HG03469 (cell line): ENCODE results near the gene TWSG1.
A peak's percentile ranks its signal among the peaks of the same experiment; 100 is the strongest.

ENCODE experiments used
- ATAC-seq: cut with Tn5 transposase; IDR thresholded peaks from one replicate; pipeline ENCODE4 v1.9.1; 2021; ENCODE audit warnings: mild to moderate bottlenecking, moderate library complexity, moderate number of reproducible peaks; ENCODE audit not compliant: unreplicated experiment

Gene TWSG1

DNA sequence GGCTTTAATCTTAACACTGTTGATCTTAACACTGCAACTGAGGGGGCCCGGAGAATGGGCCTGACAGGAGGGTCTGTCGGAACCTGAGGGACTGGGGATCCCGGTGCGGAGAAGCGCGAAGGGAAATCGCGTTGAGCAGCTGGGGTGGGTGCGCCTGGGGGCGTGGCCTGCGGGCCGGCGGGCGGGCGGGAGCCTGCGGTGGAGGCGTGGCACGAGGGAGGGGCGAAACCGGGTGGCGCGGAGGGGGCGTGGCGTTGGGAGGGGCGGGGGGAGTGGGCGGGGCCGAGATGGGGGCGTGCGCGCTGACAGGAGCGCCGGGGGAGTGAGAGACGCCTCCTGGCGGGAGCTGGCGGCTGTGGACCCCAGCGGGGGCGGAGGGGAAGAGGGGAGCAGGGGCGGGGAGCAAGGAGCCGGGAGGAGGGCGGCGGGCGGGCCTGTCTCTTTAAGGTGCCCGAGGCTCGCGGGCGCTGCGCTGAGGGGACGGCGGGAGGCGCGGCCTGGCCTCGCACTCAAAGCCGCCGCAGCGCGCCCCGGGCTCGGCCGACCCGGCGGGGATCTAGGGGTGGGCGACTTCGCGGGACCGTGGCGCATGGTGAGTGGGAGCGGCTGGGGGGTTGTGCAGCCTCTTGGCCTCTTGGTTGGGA lies at the start of gene TWSG1:
TSS of gene TWSG1 (plus strand) at position 445 of the 644 bp plus-strand sequence. CDS start 2,457 bp downstream, outside the sequence.
- ATAC-seq = peak; percentile 57

DNA sequence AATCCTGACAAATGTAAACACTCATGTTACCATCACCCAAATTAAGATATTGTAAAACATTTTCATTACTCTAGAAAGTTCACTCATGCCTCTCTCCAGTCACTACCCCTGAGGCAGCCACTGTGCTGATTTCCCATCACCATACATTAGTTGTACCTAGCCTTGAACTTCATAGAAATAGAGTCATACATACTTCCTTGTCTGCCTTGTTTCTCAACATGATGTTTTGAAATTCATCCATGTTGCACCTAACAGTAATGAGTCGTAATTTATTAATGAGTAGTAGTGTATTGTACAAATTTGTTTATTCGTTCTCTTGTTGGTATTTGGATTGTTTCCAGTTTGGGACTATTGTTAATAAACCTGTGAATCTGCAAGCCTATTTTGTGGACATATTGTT lies 49.0 kb upstream of the TWSG1 start:
- ATAC-seq = no peak

DNA sequence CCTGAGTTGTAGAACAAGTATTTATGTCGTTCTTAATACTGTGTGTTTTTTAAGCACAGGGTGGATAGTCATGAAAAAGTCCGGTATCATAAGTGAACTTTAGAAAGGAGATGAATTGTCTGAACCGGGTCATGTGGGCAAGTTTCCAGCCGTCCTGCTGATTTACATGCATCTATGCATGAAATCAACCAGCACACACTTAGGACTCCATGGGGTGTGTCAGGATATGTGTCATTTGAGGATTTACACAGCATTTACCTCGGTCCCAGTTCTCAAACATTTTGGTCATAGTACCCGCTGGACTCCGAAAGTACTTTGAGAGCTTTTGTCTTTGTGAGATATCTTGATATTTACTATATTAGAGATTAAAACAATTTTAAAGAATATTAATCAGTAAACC lies 47.5 kb upstream of the TWSG1 start:
- ATAC-seq = no peak

DNA sequence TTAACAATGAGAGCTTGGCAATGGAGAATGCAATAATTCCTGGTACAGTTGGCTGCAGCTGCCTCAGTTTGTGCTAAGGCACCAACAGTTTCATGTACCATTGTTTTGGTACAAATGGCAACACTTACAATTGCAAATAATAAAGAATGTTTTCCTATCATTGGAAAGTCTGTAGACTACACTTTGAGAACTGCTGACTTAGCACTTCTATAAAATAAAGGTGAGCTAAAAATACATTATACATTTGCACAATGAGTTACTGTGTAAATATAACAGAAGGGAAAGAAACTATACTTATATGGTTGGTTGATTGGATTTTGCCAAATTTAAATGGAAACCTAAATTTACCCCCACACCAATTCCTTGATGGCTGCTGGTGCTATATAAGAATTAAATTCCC lies 44.9 kb upstream of the TWSG1 start:
- ATAC-seq = no peak

DNA sequence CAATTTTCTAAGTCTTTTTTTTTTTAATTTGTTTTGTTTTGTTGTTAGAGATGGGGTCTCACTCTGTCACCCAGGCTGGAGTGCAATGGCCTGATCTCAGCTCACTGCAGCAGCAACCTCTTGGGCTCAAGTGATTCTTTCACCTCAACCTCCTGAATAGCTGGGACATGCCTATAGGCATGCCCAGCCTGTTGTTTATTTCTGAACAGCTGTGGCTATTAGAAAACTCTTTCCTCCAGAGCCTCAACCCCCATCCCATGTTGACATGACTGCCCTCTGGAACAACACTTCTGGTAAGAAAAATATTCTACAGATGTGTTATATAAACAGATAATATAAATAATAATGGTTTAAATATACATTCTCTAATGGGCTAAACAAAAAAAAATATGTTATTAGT lies 44.4 kb upstream of the TWSG1 start:
- no peak for ATAC-seq

DNA sequence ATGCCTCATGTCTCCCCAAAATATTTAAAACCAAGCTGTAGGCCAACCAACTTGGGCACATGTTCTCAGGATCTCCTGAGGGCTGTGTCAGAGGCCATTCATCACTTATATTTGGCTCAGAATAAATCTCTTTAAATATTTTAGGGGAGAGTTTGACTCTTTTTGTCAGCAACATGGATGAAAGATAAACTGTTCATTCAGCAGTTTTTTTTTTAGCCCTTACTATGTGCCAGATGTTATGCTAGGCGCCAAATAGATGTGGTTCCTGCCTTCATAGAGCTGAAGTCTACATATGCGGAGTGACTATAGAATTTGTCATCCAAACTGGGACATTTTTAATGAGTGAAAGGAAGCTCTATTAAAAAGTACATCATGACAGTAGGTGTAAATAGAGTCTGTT lies 42.5 kb upstream of the TWSG1 start:
- ATAC-seq = no peak

DNA sequence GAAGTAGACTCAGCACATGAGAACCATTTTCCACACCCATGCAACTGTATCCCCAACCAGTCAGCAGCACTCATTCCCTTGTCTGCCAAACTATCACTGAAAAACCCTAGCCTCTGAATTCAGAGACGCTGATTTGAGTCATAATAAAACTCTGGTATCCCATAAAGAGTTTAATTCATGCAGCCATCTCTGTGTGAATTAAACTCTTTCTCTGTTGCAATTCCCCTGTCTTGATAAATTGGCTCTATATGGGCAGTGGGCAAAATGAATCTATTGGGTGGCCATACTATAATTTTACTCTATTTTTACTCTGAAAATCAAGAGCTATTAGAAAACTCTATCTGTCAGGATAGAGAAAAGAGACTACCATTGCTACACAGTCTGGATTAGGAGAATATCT lies 40.6 kb upstream of the TWSG1 start:
- ATAC-seq = no peak

DNA sequence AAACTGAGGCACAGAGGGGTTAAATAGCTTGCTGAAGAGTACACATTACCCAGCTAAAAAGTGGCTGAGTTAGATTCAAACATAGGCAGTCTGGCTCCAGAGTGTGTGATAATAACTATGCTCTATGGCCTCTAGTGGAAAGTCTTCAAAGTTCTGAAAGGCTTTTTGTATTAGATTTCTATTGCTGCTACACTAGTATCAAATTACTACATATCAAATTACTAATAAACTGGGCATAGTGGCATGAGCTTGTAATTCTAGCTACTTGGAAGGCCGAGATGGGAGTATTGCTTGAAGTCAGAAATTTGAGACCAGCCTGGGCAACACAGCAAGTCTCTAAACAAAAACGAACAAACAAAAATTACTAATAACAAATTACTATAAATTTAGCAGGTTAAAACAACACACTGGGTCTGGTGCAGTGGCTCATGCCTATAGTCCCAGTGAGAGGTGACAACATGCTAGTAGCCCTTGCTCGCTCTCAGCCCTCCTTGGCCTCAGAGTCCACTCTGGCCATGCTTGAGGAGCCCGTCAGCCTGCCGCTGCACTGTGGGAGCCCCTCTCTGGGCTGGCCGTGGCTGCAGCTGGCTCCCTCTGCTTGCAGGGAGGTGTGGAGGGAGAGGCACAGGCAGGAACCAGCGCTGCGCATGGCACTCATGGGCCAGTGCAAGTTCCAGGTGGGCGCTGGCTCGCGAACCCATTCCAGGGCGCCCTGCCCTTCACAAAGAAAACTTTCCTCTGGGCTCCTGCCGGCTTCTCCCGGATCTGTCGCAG lies 38.2 kb upstream of the TWSG1 start:
- ATAC-seq = no peak

DNA sequence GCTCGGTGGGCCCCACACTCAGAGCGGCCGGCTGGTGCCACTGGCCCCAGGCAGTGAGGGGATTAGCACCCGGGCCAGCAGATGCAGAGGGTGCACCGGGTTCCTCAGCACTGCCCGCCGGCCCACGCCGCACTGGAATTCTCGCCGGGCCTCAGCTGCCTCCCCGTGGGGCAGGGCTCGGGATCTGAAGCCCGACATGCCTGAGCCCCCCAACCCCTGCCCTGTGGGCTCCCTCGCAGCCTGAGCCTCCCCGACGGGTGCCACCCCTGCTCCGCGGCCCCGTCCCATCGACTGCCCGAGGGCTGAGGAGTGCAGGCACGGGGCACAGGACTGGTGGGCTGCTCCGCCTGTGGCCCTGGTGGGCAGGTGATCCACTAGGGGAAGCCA lies 37.6 kb upstream of the TWSG1 start:
- no peak for ATAC-seq

DNA sequence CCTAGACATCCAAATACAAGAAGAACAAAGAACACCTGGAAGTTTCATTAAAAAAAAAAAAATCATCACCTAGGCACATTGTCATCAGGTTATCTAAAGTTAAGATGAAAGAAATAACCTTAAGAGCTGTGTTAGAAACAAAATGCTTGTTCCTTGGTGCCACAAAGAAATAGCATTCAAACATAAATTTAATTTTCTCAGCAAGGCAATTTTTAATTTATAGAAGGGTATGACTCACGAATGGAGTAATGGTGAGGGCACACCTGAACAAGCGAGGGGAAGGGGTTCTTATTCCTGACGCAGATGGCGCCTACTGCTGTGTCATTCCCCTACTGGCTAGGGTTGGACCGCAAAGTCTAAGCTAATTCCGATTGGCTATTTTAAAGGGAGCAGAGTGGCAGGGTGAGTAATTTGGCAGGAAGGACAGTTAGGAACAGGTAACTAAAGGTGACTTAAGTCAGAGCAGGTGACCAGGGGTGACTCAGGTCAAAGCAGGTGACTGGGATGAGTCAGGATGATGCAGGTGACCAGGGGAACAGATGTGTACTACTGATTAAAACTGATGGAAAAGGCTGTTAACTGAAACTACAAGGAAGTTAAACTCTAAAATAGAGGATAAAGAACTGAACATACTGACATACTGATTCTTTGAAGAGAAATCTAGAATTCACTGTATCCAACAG lies 30.0 kb upstream of the TWSG1 start:
- ATAC-seq = no peak

DNA sequence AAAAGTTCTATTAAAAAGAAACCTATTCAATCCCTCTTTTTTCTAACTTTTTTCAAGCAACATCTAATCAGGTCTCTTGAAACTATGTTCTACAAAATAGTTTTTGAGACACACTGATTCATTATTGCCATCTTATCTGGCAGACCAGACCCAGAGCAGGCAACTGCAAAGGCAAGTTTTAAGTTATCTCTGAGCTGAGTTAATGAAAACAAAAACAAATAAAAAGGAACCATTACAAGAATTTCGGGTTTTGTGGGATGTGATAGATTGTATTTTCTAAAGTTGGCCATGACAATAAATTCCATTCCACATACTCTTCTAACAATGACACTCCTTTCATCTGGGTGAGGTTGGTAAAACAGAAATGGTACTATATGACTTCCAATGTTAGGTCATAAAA lies 15.2 kb upstream of the TWSG1 start:
- no peak for ATAC-seq

DNA sequence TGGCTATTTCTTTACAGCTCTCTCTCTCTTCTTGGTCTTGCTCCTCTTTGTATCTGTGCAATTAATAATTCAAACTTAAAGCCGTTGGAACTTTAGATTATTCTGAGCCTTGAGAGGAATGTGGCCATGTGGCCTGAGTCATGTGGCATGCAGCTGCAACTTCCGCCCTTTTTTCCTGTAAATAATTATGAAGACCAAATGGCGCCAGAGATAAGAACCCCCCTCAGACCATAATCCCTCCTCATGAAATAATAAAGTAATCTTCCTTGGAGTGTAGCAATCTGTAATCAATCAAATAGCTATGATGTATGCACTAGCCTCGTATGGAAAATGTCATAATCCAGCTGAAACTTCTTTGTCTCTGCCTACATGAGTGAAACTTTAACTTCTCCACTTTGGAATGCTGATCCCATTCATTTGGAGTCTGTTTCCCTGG lies 13.5 kb upstream of the TWSG1 start:
- no peak for ATAC-seq

DNA sequence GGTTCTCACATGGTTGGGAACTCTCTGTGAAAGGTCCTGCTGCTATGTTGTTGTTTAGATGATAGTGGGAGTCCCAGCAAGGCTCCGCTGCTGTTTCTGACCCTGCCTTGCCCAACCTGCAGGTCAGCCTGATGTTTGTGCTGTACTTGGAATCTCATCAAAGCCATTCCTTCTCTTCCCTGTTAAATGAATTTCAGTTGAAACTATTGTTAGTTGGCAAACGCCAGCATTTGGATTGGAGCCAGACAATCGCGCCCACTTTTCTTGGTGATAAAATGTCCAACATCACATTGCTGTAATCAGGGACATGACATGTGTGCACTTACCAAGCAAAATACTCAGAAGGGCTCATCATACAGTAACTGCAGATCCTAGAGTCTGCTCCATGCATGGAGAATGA lies 12.8 kb upstream of the TWSG1 start:
- ATAC-seq = no peak

DNA sequence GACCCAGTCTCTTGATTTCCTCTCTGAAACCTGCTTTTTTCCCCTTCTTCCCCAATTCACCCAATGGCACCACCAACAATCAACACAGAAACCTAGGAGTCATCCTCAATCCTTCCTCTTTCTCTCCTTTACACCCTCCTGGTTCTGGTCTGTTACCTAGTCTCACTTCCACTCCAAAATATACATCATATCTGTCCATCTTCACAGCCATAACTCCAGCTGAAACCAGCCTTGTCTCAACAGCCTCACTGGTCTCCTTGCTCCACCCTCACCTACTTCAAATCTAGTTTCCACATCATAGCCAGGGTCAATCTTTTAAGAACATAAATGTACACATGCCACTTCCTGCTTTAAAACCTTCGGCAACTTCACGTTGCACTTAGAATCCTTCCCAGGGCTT lies 11.8 kb upstream of the TWSG1 start:
- no peak for ATAC-seq

DNA sequence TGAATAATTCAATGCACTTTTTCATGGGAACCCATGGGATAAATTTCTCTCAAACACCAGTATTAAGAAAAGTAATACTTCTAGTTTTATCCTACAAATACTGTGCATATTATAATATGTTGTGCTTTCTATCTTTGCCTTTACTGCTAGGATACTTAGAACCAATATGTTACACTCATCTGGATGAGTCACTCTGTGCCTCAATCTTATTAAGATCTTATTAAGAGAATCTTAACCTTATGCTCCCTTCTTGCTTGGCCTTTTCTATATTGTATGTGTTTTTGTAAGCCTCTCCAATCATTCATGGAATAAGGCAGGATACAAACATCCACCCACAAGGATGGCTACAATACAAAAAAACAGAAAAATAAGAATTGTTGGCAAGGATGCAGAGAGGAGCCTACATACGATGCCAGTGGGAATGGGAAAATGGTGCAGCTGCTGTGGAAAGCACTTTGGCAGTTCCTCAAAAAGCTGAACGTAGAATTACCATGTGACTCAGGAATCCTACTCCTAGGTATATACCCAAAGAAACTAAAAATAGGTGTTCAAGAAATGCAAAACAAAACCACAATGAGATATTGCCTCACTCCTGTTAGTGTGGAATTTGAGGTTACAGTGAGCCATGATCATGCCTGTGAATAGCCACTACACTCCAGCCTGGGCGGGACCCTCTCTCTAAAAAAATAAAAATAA lies 10.7 kb upstream of the TWSG1 start:
- ATAC-seq = no peak

DNA sequence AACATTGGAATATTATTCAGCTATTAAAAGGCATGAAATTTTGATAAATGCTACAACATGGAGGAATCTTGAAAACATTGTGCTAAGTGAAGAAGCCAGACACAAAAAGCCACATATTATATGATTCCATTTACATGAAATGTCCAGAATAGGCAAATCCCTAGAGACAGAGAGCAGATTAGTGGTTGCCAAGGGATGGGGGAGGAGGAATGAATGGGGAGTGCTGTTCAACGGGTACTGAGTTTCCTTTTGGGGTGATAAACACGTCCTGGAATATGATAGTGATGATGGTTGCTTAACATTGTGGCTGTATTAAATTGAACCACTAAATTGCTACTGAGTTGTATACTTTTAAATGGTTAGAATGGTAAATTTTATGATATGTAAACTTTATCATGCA lies 8.9 kb upstream of the TWSG1 start:
- ATAC-seq = no peak

DNA sequence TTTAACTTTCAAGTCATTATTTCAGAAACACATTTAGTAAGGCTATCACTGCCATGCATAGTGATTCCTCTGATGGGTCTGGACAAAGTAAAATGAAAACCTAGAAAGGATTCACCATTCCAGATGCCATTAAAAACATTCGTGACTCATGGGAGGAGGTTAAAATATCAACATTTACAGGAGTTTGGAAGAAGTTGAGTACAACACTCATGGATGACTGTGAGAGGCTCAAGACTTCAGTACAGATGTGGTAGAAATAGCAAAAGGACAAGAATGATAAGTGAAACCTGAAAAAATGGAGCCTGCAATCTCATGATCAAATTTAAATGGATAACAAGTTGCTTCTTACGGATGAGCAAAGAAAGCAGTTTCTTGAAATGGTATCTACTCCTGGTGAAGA lies 5.8 kb upstream of the TWSG1 start:
- ATAC-seq = no peak

DNA sequence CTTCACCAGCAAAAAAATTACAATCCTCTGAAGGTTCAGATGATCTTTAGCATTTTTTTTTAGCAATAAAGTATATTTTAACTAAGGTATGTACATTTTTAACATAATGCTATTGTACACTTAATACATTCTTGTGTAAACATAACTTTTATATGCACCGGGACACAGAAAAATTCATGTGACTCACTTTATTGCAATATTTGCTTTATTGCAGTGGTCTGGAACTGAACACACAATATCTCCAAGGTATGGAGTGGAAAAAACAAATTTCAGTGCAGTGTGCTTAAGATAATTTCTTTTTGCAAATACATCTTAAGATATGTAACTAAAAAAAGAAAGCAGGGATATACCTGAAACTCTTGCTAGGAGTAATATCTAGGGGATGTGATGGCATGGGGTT lies 5.1 kb upstream of the TWSG1 start:
- no peak for ATAC-seq

DNA sequence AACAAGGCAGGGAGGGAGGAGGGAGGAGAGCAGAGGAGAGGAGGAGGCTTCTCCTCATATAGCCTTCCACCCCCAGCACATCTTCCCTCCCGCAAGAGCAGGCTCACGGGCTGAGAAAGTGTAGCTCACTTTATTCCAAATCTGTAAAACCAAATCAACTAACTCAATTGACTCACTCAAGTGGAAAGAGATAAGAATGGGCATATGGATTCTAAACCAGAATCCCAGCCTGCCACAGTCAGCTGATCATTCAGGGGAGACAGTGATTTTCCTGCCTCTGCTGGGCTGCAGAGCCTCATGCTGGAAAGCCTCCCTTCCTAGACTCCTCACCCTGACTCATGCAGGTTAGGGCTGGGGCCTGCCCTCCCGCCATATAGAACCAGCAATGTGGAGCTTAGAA lies 4.2 kb upstream of the TWSG1 start:
- ATAC-seq = no peak

DNA sequence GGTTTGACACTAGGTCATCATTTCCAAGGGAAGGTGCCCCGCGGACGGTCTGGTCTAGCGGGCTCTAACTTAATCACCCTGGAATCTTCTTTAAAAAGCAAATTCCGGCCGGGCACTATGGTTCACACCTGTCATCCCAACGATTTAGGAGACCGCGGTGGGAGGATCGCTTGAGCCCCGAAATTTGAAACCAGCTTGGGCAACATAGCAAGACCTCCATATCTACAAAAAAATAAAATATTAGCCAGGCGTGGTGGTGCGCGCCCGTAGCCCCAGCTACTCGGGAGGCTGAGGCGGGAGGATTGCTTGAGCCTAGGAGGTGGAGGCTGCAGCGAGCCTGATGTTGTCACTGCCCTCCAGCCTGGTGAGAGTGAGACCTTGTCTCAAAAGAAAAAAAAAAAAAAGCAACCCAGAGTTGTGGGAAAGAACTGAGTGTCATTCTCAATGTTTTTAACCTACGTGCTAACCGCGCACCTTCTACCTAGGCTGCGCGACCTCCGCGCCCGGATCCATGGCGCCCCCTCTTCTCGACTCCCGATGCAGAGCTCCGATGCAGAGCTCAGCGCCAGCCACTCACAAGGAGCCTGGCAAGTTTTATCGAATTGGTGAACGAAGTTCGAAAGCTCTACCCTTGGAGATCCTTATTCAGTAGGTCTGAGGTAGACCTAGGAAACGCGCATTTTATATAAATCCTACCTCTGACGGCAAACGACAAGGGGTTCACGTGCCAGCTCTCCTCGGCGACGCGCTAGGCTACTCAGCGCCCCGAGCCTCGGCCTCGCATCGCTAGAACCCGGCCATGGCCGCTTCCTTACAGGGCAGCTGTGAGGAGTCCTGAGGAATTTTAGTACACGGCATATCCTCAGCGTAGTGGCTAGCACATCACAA lies 888 bp upstream of the TWSG1 start:
- ATAC-seq = no peak
